Stimulated activated CD8-positive, alpha-beta memory T cell treated with anti-CD3 and anti-CD28 coated beads, Interleukin-7, amount 100 ng/mL, for 48 hours (primary cell): ENCODE results near the gene TMCC1.
"Not testable (repeated sequence)": the region's sequence is repeated elsewhere in the genome, so short reads cannot be mapped to it uniquely, and the experiment has no call there.

Source experiments
- DNase-seq, 2 donors: peaks; one replicate each; pipeline ENCODE4 v3.0.0-alpha.2; 2020; ENCODE audit warnings: low read depth in 1 of 2; ENCODE audit errors: extremely low read depth in 1 of 2

The TMCC1 gene

GRCh38 chr3:129655291-129655700 lies 238.2 kb downstream of the TMCC1 start:
- DNase-seq, result no peak

GRCh38 chr3:129654131-129654530 lies 239.4 kb downstream of the TMCC1 start:
- no peak for DNase-seq

GRCh38 chr3:129653019-129653418 lies 240.5 kb downstream of the TMCC1 start:
- DNase-seq, result no peak

- no peak for DNase-seq
Observed at GRCh38 chr3:129651435-129652202, 241.9 kb downstream of the TMCC1 start.

- DNase-seq, result peak in 1 of 2 donors; percentile 43
Observed at GRCh38 chr3:129650256-129650872, 243.1 kb downstream of the TMCC1 start.

GRCh38 chr3:129648391-129648790 lies 245.1 kb downstream of the TMCC1 start:
- no peak for DNase-seq

- DNase-seq, result no peak
Observed at GRCh38 chr3:129645286-129645685, 248.2 kb downstream of the TMCC1 start.

GRCh38 chr3:129644836-129645235 lies 248.7 kb downstream of the TMCC1 start:
- no peak for DNase-seq

- DNase-seq, result not testable (repeated sequence)
Observed at GRCh38 chr3:129641567-129642260, 251.8 kb downstream of the TMCC1 start.

- DNase-seq, result not testable (repeated sequence)
Observed at GRCh38 chr3:129640985-129641384, 252.5 kb downstream of the TMCC1 start.

GRCh38 chr3:129638481-129638880 lies 255.0 kb downstream of the TMCC1 start:
- no peak for DNase-seq

GRCh38 chr3:129636082-129636481 lies 257.4 kb downstream of the TMCC1 start:
- no peak for DNase-seq

GRCh38 chr3:129635656-129636055 lies 257.9 kb downstream of the TMCC1 start:
- no peak for DNase-seq

GRCh38 chr3:129633751-129634481 lies 259.6 kb downstream of the TMCC1 start:
- DNase-seq, result no peak

GRCh38 chr3:129632977-129633376 lies 260.5 kb downstream of the TMCC1 start:
- no peak for DNase-seq

GRCh38 chr3:129632556-129632955 lies 261.0 kb downstream of the TMCC1 start:
- DNase-seq, result no peak

GRCh38 chr3:129632056-129632455 lies 261.5 kb downstream of the TMCC1 start:
- no peak for DNase-seq

- DNase-seq, result no peak
Observed at GRCh38 chr3:129629011-129629410, 264.5 kb downstream of the TMCC1 start.

GRCh38 chr3:129628169-129628522 lies 265.4 kb downstream of the TMCC1 start:
- no peak for DNase-seq

- peak in 1 of 2 donors; percentile 29 for DNase-seq
Observed at GRCh38 chr3:129627350-129628168, 266.0 kb downstream of the TMCC1 start.
